Adipocyte (in vitro differentiated cells): Measurements from ENCODE around the gene ORAI2.
A peak's percentile ranks its signal among the peaks of the same experiment; 100 is the strongest.
"Not testable (repeated sequence)": the region's sequence is repeated elsewhere in the genome, so short reads cannot be mapped to it uniquely, and the experiment has no call there.

Experiments used
- DNase-seq: peaks from one replicate; pipeline ENCODE4 v3.0.0-alpha.2; 2015; ENCODE audit warnings: low read depth
- H3K27me3 ChIP-seq: replicated peaks from 2 replicates; pipeline ENCODE4 v1.7.0; 2013; ENCODE audit warnings: mild to moderate bottlenecking, low read length, moderate library complexity; ENCODE audit not compliant: control insufficient read depth, insufficient read depth
- H3K36me3 ChIP-seq: 2 replicates; pipeline ENCODE4 v1.7.0; 2013; ENCODE audit warnings: low read length, mild to moderate bottlenecking, moderate library complexity; ENCODE audit not compliant: control insufficient read depth, insufficient read depth, severe bottlenecking
- H3K4me1 ChIP-seq: 2 replicates; pipeline ENCODE4 v1.7.0; 2013; ENCODE audit warnings: mild to moderate bottlenecking, low read length, moderate library complexity; ENCODE audit not compliant: control insufficient read depth, insufficient read depth
- H3K4me3 ChIP-seq: 2 replicates; pipeline ENCODE4 v1.7.0; 2013; ENCODE audit warnings: mild to moderate bottlenecking, low read length, moderate library complexity
- H3K9ac ChIP-seq: 2 replicates; pipeline ENCODE4 v1.7.0; 2013; ENCODE audit warnings: mild to moderate bottlenecking, low read length, moderate library complexity
- H3K9me3 ChIP-seq: 2 replicates; pipeline ENCODE4 v1.7.0; 2013; ENCODE audit warnings: mild to moderate bottlenecking, low read length, moderate library complexity; ENCODE audit not compliant: control insufficient read depth

Gene ORAI2

GRCh38 chr7:102450242-102450641 is 16.9 kb downstream of the ORAI2 start:
- Histone ChIP-seq H3K9me3 (no peaks in the 10 kb centered on the region), H3K27me3 (no peaks in the 10 kb centered on the region), H3K4me1 (peaks cover 4% of the 10 kb centered on the region), H3K9ac (no peak overlapping the region), H3K36me3 (peaks cover 9% of the 10 kb centered on the region), H3K4me3 (no peak overlapping the region)
- no peak for DNase-seq

DNA sequence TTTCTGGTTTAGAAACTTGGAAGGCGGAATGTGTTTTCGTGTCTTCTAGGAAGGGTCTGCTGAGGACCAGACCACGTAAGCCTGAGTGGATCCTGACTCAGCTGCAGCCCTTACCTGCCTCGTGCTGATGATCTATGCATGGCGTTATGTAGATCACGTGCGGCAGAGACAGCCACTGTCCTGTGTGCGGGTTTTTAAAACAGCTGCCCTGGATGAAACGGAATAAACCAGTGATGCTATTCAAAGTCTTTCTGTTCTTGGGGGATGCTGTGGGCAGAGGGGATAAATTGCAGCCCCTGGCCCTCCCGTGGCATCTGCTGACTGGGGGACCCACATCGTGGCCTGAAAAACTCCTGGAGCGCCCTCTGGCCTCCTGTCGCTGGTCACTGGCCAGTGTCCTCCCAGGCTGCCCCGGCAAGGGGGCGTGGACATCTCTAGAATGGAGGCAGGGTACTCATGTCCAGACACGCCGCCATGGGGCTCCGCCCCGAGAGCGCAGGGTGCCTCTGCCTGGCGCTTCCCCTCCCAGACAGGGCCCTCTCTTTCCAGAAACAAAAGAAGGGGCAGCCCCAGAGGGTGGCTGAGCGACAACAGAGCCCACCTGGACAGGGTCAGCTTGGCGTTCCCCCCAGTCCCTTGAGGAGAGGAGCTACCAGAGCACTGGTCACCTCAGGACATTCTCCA is 18.1 kb downstream of the ORAI2 start:
- no peak overlapping the region for H3K9ac ChIP-seq
- H3K9me3 ChIP-seq = no peaks in the 10 kb centered on the region
- H3K36me3 ChIP-seq = peaks cover 13% of the 10 kb centered on the region
- no peaks in the 10 kb centered on the region for H3K27me3 ChIP-seq
- H3K4me3 ChIP-seq = peak overlapping the region; percentile 23
- DNase-seq = no peak
- peaks cover 4% of the 10 kb centered on the region for H3K4me1 ChIP-seq

GRCh38 chr7:102452451-102452850 is 19.1 kb downstream of the ORAI2 start:
- Histone ChIP-seq H3K27me3 (no peaks in the 10 kb centered on the region), H3K4me1 (peaks cover 4% of the 10 kb centered on the region), H3K9ac (no peak overlapping the region), H3K9me3 (no peaks in the 10 kb centered on the region), H3K4me3 (no peak overlapping the region), H3K36me3 (peaks cover 14% of the 10 kb centered on the region)
- DNase-seq = no peak

DNA sequence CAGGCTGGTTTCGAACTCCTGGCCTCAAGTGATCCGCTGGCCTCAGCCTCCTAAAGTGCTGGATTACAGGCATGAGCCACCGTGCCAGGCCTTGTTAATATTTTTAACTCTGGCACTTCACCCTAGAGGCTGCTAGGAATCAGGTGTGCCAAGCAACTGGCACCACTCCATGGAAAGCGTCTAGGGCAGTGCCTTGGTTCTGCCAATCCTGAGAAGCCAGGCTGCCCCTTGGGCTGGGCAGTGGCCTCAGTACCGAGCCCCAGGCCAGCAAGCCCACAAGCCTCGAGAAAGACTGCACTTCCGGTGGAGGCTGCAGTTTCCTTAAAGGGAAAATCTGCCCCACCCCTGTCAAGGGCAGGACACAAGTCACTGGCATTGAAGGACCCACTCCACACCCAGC is 19.9 kb downstream of the ORAI2 start:
- Histone ChIP-seq H3K4me3 (no peak overlapping the region), H3K36me3 (peaks cover 20% of the 10 kb centered on the region), H3K4me1 (peaks cover 4% of the 10 kb centered on the region), H3K27me3 (no peaks in the 10 kb centered on the region), H3K9ac (no peak overlapping the region), H3K9me3 (no peaks in the 10 kb centered on the region)
- no peak for DNase-seq

- no peak for DNase-seq
- Histone ChIP-seq H3K36me3 (peaks cover 28% of the 10 kb centered on the region), H3K4me3 (no peak overlapping the region), H3K9ac (no peak overlapping the region), H3K27me3 (no peaks in the 10 kb centered on the region), H3K4me1 (peaks cover 4% of the 10 kb centered on the region), H3K9me3 (no peaks in the 10 kb centered on the region)
Measured at GRCh38 chr7:102454468-102454867, 21.1 kb downstream of the ORAI2 start.

GRCh38 chr7:102454932-102455331 is 21.6 kb downstream of the ORAI2 start:
- H3K27me3 ChIP-seq, DNase-seq, H3K4me3 ChIP-seq, H3K9me3 ChIP-seq, H3K9ac ChIP-seq, H3K4me1 ChIP-seq: not testable (repeated sequence)
- peaks cover 28% of the 10 kb centered on the region for H3K36me3 ChIP-seq

- Histone ChIP-seq H3K9me3 (no peaks in the 10 kb centered on the region), H3K27me3 (no peaks in the 10 kb centered on the region), H3K4me1 (peaks cover 4% of the 10 kb centered on the region), H3K36me3 (peaks cover 28% of the 10 kb centered on the region), H3K9ac (no peak overlapping the region), H3K4me3 (no peak overlapping the region)
- no peak for DNase-seq
Measured at GRCh38 chr7:102455596-102455995, 22.2 kb downstream of the ORAI2 start.

DNA sequence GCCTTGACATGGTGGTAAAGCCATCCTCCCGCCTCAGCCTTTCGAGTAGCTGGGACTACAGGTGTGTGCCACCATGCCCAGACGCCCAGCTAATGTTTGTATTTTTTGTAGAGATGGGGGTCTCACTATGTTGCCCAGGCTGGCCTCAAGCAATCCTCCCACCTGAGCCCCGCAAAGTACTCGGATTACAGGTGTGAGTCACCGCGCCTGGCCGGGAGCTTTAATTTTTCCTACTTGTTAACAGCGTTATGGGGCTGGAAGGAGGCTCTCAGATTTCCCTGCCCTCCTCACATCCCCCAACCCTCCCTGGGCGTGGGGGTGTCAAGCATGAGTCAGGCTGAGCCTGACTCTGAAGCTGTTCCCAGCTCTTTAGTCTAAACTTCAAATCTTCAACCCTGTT is 23.0 kb downstream of the ORAI2 start:
- H3K36me3 ChIP-seq = peaks cover 28% of the 10 kb centered on the region
- DNase-seq = peak; percentile 19
- H3K9me3 ChIP-seq = no peaks in the 10 kb centered on the region
- H3K9ac ChIP-seq = no peak overlapping the region
- H3K27me3 ChIP-seq = no peaks in the 10 kb centered on the region
- H3K4me1 ChIP-seq = peaks cover 2% of the 10 kb centered on the region
- H3K4me3 ChIP-seq = no peak overlapping the region

- Histone ChIP-seq H3K27me3 (no peaks in the 10 kb centered on the region), H3K4me1 (no peaks in the 10 kb centered on the region), H3K9me3 (no peaks in the 10 kb centered on the region), H3K9ac (no peak overlapping the region), H3K4me3 (no peak overlapping the region), H3K36me3 (peaks cover 28% of the 10 kb centered on the region)
- no peak for DNase-seq
Measured at GRCh38 chr7:102457352-102457924, 24.1 kb downstream of the ORAI2 start.

- no peak for DNase-seq
- Histone ChIP-seq H3K9ac (no peak overlapping the region), H3K9me3 (no peaks in the 10 kb centered on the region), H3K36me3 (peaks cover 28% of the 10 kb centered on the region), H3K4me3 (no peak overlapping the region), H3K4me1 (peaks cover 9% of the 10 kb centered on the region), H3K27me3 (no peaks in the 10 kb centered on the region)
Measured at GRCh38 chr7:102459221-102459844, 26.0 kb downstream of the ORAI2 start.

- H3K9me3 ChIP-seq = no peaks in the 10 kb centered on the region
Measured at GRCh38 chr7:102460467-102460866, 27.1 kb downstream of the ORAI2 start.

More at GRCh38 chr7:102460467-102460866, 27.1 kb downstream of the ORAI2 start:
- Histone ChIP-seq H3K9ac (no peak overlapping the region), H3K27me3 (no peaks in the 10 kb centered on the region), H3K36me3 (peaks cover 28% of the 10 kb centered on the region), H3K4me1 (peaks cover 10% of the 10 kb centered on the region), H3K4me3 (no peak overlapping the region)
- DNase-seq = no peak
